Mesothelial cell of epicardium (in vitro differentiated cells): ENCODE measurements around the gene CEP20. TPM values are rescaled to one million over a fixed set of nuclear protein-coding genes. Genes with fewer than 3 reads are reported as not detected.

Source experiments
- DNase-seq, 2 experiments: peaks; one replicate each; pipeline ENCODE4 v3.0.0; 2021; ENCODE audit warnings: low spot score in 2 of 2; ENCODE audit not compliant: unreplicated experiment in 2 of 2
- H3K27ac Mint-ChIP-seq: 2 replicates; pipeline ENCODE4 v1.8.0; 2021; ENCODE audit warnings: mixed read lengths
- H3K27me3 Mint-ChIP-seq: 2 replicates; pipeline ENCODE4 v1.8.0; 2021; ENCODE audit warnings: low read depth, mixed read lengths
- H3K36me3 Mint-ChIP-seq: 2 replicates; pipeline ENCODE4 v1.8.0; 2021; ENCODE audit warnings: mixed read lengths
- H3K4me1 Mint-ChIP-seq: 2 replicates; pipeline ENCODE4 v1.8.0; 2021; ENCODE audit warnings: mixed read lengths
- H3K4me3 Mint-ChIP-seq: 2 replicates; pipeline ENCODE4 v1.8.0; 2021; ENCODE audit warnings: mild to moderate bottlenecking, moderate library complexity, mixed read lengths
- H3K9me3 Mint-ChIP-seq: 2 replicates; pipeline ENCODE4 v1.8.0; 2021; ENCODE audit warnings: mixed read lengths
- total RNA-seq: library from RNA; stranded (reverse); gene quantifications from 3 replicates; pipeline ENCODE4 v1.2.1, GENCODE V29; 2021
- TF ChIP-seq, protein P1 (sequence below): fragments of 200-600 bp; sonication (generic); IDR thresholded peaks from one replicate; pipeline ENCODE4 v1.5.0; 2021; ENCODE audit warnings: antibody characterized with exemption; ENCODE audit not compliant: unreplicated experiment

CEP20 gene
- total RNA-seq, 1 donor from 2014 or later: 23.3 TPM

DNA sequence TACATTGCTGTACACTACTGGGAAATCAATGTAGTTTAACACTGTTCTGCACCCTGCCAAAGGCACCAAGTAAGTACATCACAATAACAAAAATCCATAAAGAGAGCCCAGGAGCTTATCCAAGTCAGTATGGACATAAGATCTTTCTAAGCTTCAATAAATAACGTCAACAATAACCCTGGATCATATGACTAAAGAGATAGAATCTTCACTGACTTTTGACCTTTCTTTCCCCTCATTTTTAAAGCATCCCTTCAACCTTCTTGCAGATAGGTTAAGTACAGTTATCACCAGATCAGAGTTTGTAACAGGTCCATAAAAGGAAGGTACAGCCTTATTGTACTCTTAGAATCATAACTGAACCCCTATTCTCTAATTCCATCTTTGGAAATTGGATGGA is 2.3 kb downstream of the CEP20 start:
- Mint-ChIP-seq H3K36me3 (peaks cover 11% of the 10 kb centered on the region), H3K27me3 (no peaks in the 10 kb centered on the region), H3K9me3 (no peaks in the 10 kb centered on the region), H3K27ac (no peak overlapping the region), H3K4me1 (peaks cover 26% of the 10 kb centered on the region), H3K4me3 (peak overlapping the region; percentile 52)
- TF ChIP-seq, protein P1, sequence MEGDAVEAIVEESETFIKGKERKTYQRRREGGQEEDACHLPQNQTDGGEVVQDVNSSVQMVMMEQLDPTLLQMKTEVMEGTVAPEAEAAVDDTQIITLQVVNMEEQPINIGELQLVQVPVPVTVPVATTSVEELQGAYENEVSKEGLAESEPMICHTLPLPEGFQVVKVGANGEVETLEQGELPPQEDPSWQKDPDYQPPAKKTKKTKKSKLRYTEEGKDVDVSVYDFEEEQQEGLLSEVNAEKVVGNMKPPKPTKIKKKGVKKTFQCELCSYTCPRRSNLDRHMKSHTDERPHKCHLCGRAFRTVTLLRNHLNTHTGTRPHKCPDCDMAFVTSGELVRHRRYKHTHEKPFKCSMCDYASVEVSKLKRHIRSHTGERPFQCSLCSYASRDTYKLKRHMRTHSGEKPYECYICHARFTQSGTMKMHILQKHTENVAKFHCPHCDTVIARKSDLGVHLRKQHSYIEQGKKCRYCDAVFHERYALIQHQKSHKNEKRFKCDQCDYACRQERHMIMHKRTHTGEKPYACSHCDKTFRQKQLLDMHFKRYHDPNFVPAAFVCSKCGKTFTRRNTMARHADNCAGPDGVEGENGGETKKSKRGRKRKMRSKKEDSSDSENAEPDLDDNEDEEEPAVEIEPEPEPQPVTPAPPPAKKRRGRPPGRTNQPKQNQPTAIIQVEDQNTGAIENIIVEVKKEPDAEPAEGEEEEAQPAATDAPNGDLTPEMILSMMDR: no peak
- no peak for DNase-seq

DNA sequence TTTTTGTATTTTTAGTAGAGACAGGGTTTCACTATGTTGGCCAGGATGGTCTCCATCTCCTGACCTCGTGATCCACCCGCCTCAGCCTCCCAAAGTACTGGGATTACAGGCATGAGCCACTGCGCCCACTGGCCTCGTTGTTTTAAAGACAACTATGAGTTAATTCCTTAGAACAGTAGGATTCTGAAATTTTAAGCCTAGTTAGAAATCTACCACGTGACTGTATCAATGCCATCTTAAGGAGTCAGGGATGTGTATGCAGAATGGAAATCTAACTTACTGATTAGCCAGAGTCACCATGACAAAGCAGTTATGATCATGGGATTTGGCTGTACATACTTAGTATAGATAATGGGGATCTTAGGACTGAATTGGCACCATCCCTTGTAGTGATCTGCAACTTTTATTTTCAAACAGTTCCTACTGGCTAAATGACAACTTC is 2.8 kb downstream of the CEP20 start:
- Mint-ChIP-seq H3K4me3 (no peak overlapping the region), H3K27ac (no peak overlapping the region), H3K4me1 (peaks cover 26% of the 10 kb centered on the region), H3K36me3 (peaks cover 11% of the 10 kb centered on the region), H3K9me3 (no peaks in the 10 kb centered on the region), H3K27me3 (no peaks in the 10 kb centered on the region)
- DNase-seq: no peak
- TF ChIP-seq, protein P1: no peak

DNA sequence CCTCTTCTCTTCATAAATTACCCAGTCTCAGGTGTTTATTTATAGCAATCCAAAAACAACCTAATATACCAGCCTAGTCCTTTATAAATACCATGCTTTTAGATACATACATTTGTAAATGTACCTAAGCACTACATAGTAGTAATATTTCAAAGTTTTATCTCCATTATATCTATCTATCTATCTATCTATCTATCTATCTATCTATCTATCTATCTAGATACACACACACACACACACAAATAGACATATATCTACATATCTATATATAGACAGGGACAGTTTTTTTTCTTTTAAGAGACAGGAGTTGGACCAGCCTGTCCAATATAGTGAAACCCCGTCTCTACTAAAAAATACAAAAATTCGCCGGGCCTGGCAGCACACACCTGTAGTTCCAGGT is 5.8 kb downstream of the CEP20 start:
- DNase-seq: no peak
- H3K4me1 Mint-ChIP-seq: peaks cover 15% of the 10 kb centered on the region
- TF ChIP-seq, protein P1: no peak
- H3K4me3 Mint-ChIP-seq: no peak overlapping the region
- H3K27me3 Mint-ChIP-seq: no peaks in the 10 kb centered on the region
- H3K36me3 Mint-ChIP-seq: peaks cover 23% of the 10 kb centered on the region
- H3K27ac Mint-ChIP-seq: no peak overlapping the region
- no peaks in the 10 kb centered on the region for H3K9me3 Mint-ChIP-seq

DNA sequence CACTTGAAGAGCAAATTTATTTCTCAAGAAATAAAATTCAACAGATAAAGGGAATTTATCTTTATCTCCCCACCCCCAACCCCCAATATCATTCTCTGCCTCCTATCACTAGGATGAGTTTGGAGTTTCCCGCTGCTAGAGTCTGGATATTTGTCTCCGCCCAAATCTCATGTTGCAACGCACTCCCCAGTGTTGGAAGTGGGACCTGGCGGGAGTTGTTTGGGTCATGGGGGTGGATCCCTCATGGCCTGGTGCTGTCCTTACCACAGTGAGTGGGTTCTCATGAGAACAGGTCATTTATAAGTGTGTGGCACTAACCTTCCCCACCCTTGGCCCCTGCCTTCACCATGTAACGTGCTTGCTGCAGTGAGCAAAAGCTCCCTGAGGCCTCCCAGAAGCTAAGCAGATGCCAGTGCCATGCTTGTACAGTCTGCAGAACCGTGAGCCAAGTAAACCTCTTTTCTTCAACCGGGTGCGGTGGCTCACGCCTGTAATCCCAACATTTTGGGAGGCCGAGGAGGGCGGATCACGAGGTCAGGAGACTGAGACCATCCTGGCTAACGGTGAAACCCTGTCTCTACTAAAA is 6.5 kb downstream of the CEP20 start:
- no peak overlapping the region for H3K4me3 Mint-ChIP-seq

DNA sequence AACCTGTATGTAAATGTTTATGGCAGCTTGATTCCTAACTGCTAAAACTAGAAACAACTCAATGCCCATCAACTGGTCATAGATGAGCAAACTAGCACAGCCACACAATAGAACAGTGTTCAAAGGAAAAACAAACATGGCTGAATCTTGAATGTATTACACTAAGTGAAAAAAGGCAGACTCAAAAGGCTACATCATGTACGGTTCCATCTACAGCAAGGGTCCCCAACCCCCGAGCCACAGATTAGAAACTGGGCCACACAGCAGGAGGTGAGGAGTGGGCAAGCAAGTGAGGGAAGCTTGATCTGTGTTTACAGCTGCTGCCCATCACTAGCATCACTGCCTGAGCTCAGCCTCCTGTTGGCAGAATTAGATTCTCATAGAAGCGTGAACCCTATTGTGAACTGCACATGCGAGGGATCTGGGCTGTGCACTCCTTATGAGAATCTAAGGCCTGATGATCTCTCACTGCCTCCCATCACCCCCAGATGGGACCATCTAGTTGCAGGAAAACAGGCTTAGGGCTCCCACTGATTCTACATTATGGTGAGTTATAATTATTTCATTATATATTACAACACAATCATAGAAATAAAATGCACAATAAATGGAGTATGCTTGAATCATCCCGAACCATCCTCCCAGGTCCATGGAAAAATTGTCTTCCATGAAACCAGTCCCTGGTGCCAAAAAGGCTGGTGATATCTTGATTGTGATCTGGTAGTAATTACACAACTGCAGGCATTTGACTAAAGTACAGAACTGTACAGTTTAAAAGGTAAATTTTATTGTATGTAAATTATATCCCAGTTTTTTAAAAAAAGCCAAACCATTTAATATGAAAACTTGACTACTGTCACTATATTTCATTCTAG is 7.7 kb downstream of the CEP20 start:
- Mint-ChIP-seq H3K27me3 (no peaks in the 10 kb centered on the region), H3K27ac (no peak overlapping the region), H3K36me3 (peaks cover 29% of the 10 kb centered on the region)

More for the DNA sequence above, 6.5 kb downstream of the CEP20 start:
- DNase-seq: no peak
- TF ChIP-seq, protein P1: no peak
- no peak overlapping the region for H3K27ac Mint-ChIP-seq
- H3K36me3 Mint-ChIP-seq: peaks cover 27% of the 10 kb centered on the region
- H3K4me1 Mint-ChIP-seq: peaks cover 10% of the 10 kb centered on the region
- no peaks in the 10 kb centered on the region for H3K9me3 Mint-ChIP-seq
- no peaks in the 10 kb centered on the region for H3K27me3 Mint-ChIP-seq

More for the DNA sequence above, 7.7 kb downstream of the CEP20 start:
- no peak overlapping the region for H3K4me3 Mint-ChIP-seq
- no peaks in the 10 kb centered on the region for H3K9me3 Mint-ChIP-seq
- TF ChIP-seq, protein P1: no peak
- H3K4me1 Mint-ChIP-seq: peaks cover 1% of the 10 kb centered on the region
- no peak for DNase-seq
